ENCODE measurements around the gene HYAL1.
"Not testable (repeated sequence)": the region's sequence is repeated elsewhere in the genome, so short reads cannot be mapped to it uniquely, and the experiment has no call there.

Gene HYAL1

GRCh38 chr3:50267280-50267913 is 36.0 kb downstream of the HYAL1 start:
- Mint-ChIP-seq H3K27me3 (peaks cover 57% of the 10 kb centered on the region), H3K27ac (no peak overlapping the region), H3K4me1 (peaks cover 12% of the 10 kb centered on the region), H3K4me3 (no peak overlapping the region), H3K9me3 (no peaks in the 10 kb centered on the region)
- no peak for DNase-seq
- ATAC-seq: no peak

DNA sequence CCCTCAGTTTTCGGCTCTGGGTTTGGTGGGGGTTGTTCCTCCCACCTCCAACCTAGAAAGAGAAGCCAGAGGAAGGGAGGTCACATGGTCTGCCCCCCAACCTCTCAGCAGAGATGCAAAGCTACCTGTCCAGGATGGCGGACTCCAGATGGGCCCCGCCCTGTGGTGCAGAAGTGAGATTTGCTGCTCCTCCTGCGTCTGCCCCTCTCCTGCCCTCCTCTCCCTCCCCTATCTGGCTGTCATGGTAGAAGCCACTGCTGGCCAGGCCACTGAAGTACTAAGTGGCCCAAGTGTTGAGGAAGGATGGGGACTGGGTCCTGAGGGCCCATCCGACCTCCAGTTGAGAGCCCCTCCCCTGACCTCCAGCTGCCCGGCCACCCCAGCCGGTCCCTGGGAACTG is 36.5 kb downstream of the HYAL1 start:
- H3K27me3 Mint-ChIP-seq: peaks cover 56% of the 10 kb centered on the region
- H3K4me3 Mint-ChIP-seq: no peak overlapping the region
- DNase-seq (no peak), ATAC-seq (no peak)
- no peaks in the 10 kb centered on the region for H3K9me3 Mint-ChIP-seq
- H3K27ac Mint-ChIP-seq: peak overlapping the region in 1 of 2 donors; percentile 27
- H3K4me1 Mint-ChIP-seq: peaks cover 6% of the 10 kb centered on the region

- Mint-ChIP-seq H3K4me1 (peaks cover 4% of the 10 kb centered on the region), H3K27me3 (peaks cover 48% of the 10 kb centered on the region), H3K4me3 (no peak overlapping the region), H3K27ac (no peak overlapping the region), H3K9me3 (no peaks in the 10 kb centered on the region)
- DNase-seq: peak in 1 of 2 donors; percentile 0
- ATAC-seq: no peak
Measured at GRCh38 chr3:50266017-50266416, 37.4 kb downstream of the HYAL1 start.

DNA sequence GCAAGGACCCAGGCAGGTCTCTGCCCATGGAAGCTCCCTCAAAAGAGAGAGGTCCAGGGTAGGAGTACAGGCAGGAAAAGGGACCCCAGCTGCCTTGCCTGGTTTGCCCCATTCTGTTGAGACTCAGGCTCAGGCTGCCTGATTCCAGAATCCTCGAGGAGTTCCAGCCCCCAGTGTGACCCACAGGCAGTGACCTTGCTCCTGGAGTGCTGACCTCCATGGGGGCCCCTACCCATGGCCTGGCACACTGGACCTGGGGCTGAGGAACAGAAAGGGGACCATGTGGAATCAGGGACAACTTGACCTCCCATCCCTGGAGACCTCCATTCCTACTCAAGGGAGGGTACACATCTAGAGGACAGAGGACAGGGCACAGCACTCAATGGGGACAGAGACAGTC is 37.8 kb downstream of the HYAL1 start:
- Mint-ChIP-seq H3K27me3 (peaks cover 48% of the 10 kb centered on the region), H3K27ac (no peak overlapping the region), H3K4me3 (no peak overlapping the region), H3K9me3 (no peaks in the 10 kb centered on the region), H3K4me1 (peaks cover 9% of the 10 kb centered on the region)
- ATAC-seq (no peak), DNase-seq (no peak)

GRCh38 chr3:50264964-50265485 is 38.3 kb downstream of the HYAL1 start:
- Mint-ChIP-seq H3K27ac (no peak overlapping the region), H3K27me3 (peaks cover 42% of the 10 kb centered on the region), H3K4me1 (peaks cover 9% of the 10 kb centered on the region), H3K4me3 (no peak overlapping the region), H3K9me3 (no peaks in the 10 kb centered on the region)
- ATAC-seq (no peak), DNase-seq (no peak)

- Mint-ChIP-seq H3K27me3 (peaks cover 37% of the 10 kb centered on the region), H3K9me3 (no peaks in the 10 kb centered on the region), H3K4me3 (no peak overlapping the region), H3K27ac (no peak overlapping the region), H3K4me1 (peaks cover 14% of the 10 kb centered on the region)
- ATAC-seq: no peak
- no peak for DNase-seq
Measured at GRCh38 chr3:50264383-50264963, 38.9 kb downstream of the HYAL1 start.

DNA sequence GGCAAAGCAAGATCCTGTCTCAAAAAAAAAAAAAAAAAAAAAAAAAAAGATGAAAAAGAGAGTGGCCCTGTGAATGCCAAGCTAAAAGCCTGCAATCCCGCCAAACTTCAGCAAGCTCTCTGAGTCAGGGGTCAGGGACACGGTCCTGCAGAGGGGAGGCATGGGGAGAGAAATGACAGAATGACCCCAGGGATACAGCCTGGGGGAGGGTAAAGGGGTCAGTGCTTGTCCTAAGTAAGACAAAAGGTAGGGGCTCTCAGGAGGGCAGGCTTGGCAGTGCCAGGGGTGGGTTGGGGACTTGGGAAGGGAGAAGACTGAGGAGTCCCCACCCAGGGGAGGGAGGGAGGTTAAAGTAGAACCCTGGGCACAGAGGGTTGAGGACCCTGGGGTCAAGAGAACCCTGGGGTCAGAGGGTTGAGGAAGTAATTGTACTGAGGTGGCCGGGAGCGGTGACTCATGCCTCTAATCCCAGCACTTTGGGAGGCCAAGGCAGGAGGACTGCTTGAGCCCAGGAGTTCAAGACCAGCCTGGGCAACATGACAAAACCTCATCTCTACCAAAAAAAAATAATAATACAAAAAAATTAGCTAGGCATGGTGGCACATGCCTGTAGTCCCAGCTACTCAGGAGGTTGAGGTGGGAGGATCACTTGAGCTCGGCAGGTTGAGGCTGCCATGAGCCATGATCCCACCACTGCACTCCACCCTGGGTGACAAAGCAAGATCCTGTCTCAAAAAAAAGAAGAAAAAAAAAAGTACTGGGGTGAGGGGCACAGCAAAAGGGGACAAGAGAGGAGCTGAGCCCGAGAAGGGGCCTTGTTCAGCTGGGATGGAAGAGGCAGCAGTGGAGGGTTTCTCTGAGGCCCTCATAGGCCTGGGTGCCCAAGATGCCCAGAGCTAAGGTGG is 39.6 kb downstream of the HYAL1 start:
- H3K9me3 Mint-ChIP-seq: no peaks in the 10 kb centered on the region
- DNase-seq: peak in 1 of 2 donors; percentile 1
- peak overlapping the region in 1 of 2 donors; percentile 93 for H3K27ac Mint-ChIP-seq
- peaks cover 22% of the 10 kb centered on the region for H3K4me1 Mint-ChIP-seq
- no peak overlapping the region for H3K4me3 Mint-ChIP-seq
- H3K27me3 Mint-ChIP-seq: peaks cover 33% of the 10 kb centered on the region
- no peak for ATAC-seq

GRCh38 chr3:50262778-50263177 is 40.6 kb downstream of the HYAL1 start:
- no peak overlapping the region for H3K27ac Mint-ChIP-seq

DNA sequence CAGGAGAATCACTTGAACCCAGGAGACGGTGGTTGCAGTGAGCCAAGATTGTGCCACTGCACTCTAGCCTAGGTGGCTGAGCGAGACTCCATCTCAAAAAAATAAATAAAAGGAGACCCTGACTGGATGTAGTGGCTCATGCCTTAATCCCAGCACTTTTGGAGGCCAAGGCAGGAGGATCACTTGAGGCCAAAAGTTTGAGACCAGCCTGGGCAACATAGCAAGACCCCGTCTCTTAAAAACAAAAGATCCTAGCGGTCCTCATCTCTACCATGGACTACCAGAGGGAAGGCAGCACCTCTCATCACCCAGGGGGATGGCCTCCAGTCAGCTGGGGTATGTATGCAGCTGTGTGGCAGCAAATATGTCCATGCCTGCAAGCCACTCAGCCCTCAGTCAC is 41.2 kb downstream of the HYAL1 start:
- not testable (repeated sequence) for H3K4me3 Mint-ChIP-seq

More at GRCh38 chr3:50262778-50263177, 40.6 kb downstream of the HYAL1 start:
- ATAC-seq: no peak
- peaks cover 27% of the 10 kb centered on the region for H3K4me1 Mint-ChIP-seq
- peak in 1 of 2 donors; percentile 0 for DNase-seq
- H3K27me3 Mint-ChIP-seq: peaks cover 24% of the 10 kb centered on the region
- peak overlapping the region in 1 of 2 donors; percentile 7 for H3K4me3 Mint-ChIP-seq
- H3K9me3 Mint-ChIP-seq: no peaks in the 10 kb centered on the region

DNA sequence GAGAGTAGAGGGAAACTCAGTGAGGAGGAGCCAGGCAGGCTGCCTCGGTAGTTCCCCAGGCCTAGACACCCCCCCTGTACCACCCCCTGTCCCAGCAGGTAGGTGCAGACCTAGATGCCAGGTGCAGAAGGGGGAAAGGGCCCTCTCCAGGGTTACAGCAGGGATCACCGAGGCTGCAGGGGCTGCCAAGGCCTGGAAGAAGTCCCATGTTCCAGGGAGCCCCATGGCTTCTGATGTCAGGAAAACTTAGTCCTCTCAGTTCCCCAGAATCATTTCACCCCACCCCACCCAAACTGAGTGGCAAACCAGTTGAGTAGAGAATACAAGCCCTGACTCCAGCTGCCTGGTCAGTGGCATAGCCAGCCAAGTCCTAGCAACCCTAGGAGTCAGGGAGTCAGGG is 41.9 kb downstream of the HYAL1 start:
- Mint-ChIP-seq H3K27me3 (peaks cover 11% of the 10 kb centered on the region), H3K27ac (peak overlapping the region in 1 of 2 donors; percentile 67), H3K9me3 (no peaks in the 10 kb centered on the region), H3K4me3 (peak overlapping the region; percentile 73 to 86), H3K4me1 (peaks cover 30% of the 10 kb centered on the region)
- ATAC-seq (no peak), DNase-seq (no peak)

More for the DNA sequence above, 41.2 kb downstream of the HYAL1 start:
- not testable (repeated sequence) for H3K27ac Mint-ChIP-seq, DNase-seq, H3K9me3 Mint-ChIP-seq, ATAC-seq
- peaks cover 27% of the 10 kb centered on the region for H3K4me1 Mint-ChIP-seq
- peaks cover 18% of the 10 kb centered on the region for H3K27me3 Mint-ChIP-seq

- ATAC-seq (no peak), DNase-seq (peak in 1 of 2 donors; percentile 3)
- peaks cover 7% of the 10 kb centered on the region for H3K27me3 Mint-ChIP-seq
- peak overlapping the region in 1 of 2 donors; percentile 80 for H3K27ac Mint-ChIP-seq
- no peaks in the 10 kb centered on the region for H3K9me3 Mint-ChIP-seq
- H3K4me3 Mint-ChIP-seq: peak overlapping the region; percentile 73 to 86
- H3K4me1 Mint-ChIP-seq: peaks cover 32% of the 10 kb centered on the region
Measured at GRCh38 chr3:50260942-50261441, 42.4 kb downstream of the HYAL1 start.

- H3K4me1 Mint-ChIP-seq: peaks cover 32% of the 10 kb centered on the region
- peak overlapping the region; percentile 81 to 83 for H3K27ac Mint-ChIP-seq
- no peaks in the 10 kb centered on the region for H3K9me3 Mint-ChIP-seq
- H3K4me3 Mint-ChIP-seq: peak overlapping the region; percentile 73 to 86
- ATAC-seq (peak; percentile 92), DNase-seq (peak; percentile 86 to 90)
- H3K27me3 Mint-ChIP-seq: no peaks in the 10 kb centered on the region
Measured at GRCh38 chr3:50260027-50260941, 43.1 kb downstream of the HYAL1 start.

DNA sequence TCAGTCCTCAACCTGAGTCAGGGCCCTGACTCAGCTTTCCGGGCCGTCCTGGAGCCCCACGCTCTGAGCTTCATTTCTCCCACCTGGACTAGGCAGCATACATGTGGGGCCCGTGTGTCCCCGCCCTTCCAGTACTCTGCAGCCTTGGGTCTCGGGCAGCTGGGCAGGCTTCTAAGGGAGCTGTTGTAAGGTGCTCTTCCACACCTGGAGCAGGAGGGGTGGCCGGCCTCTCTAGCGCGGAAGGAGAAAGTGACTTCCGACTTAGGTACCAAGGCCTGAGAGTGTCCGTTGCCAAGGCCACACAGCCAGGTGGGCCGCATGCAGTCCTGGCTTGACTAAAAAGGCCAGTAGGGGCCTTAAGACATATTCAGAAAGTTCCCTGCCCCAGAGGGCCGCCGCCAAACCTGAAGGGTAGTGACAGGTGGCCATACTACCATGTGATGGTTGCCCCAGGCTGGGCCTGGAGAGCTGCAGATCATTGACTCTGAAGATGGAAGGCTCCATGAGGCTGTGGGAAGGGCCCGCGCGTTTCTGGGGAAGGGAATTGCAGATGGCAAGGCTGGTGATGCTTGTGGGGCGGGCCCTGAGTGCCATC is 43.8 kb downstream of the HYAL1 start:
- H3K27ac Mint-ChIP-seq: peak overlapping the region; percentile 81 to 83
- H3K4me1 Mint-ChIP-seq: peaks cover 32% of the 10 kb centered on the region
- no peaks in the 10 kb centered on the region for H3K27me3 Mint-ChIP-seq
- H3K9me3 Mint-ChIP-seq: no peaks in the 10 kb centered on the region
- ATAC-seq: peak; percentile 24
- H3K4me3 Mint-ChIP-seq: peak overlapping the region; percentile 73 to 86
- DNase-seq: peak in 1 of 2 donors; percentile 1

DNA sequence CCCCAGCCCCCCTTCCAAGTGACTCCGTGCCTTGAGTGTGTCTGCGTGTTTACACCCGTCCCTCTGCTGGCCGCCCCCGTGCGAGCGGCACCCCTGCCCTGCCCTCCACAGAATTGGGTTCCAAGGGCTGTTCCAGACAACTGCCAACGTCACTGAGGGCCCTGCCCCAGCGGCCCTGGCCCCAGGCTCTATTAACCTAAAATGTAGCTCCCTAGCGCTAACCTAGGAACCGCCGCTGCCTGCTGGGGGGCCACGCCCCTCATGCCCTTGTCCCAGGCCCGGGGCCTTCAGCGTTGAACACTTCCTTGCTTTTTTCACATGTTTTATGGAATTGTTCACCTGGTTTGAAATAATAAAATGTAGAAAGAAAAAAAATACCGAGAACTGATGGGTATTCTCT is 44.4 kb downstream of the HYAL1 start:
- Mint-ChIP-seq H3K27me3 (no peaks in the 10 kb centered on the region), H3K9me3 (no peaks in the 10 kb centered on the region), H3K27ac (no peak overlapping the region), H3K4me3 (no peak overlapping the region), H3K4me1 (peaks cover 32% of the 10 kb centered on the region)
- DNase-seq (peak in 1 of 2 donors; percentile 7), ATAC-seq (no peak)

Data from stimulated activated naive CD8-positive, alpha-beta T cell treated with anti-CD3 and anti-CD28 coated beads, Interleukin-15, amount 100 ng/mL, for 72 hours (primary cell).